NCI-H1694 treated with DMSO at 0.1 percent for 48 hours (cell line): ENCODE results near the gene COLEC12.

Source experiments
- DNase-seq: peaks from one replicate; lab custom pipeline; 2025; lab: John Stamatoyannopoulos, UW

Gene COLEC12

GRCh38 chr18:506264-506663, 5.8 kb upstream of the COLEC12 start:
- no peak for DNase-seq

DNA sequence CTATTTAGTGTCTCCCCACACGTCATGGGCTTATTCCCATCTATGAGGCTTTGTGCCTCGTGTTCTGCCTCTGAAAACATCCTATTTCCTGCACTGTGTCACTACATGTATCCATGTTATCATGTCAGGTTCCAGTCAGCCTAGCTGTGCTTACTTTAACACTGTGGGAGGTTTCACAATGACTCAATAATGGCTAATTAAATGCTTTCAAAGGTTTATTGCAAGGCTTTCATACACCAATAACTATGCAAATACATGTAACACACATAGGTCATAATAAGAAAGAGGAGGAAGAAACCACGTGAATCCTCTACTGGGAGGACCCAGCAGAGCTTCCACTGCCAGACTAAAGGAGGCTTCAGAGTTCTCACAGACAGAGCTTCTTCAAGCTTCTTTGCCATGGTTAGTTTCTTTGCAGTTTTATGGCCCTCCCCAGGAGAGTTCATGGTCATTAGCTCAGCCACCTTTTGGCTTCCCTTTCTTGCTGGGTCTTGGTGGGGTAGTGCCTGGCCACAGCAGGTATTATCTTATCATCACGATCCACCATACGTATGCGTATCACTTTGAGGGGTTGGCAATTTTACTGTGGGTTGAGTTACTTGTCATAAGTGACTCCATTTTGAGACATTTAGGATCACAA, 5.1 kb upstream of the COLEC12 start:
- DNase-seq = no peak

- no peak for DNase-seq
Observed at GRCh38 chr18:501406-501714, 859 bp upstream of the COLEC12 start.

DNA sequence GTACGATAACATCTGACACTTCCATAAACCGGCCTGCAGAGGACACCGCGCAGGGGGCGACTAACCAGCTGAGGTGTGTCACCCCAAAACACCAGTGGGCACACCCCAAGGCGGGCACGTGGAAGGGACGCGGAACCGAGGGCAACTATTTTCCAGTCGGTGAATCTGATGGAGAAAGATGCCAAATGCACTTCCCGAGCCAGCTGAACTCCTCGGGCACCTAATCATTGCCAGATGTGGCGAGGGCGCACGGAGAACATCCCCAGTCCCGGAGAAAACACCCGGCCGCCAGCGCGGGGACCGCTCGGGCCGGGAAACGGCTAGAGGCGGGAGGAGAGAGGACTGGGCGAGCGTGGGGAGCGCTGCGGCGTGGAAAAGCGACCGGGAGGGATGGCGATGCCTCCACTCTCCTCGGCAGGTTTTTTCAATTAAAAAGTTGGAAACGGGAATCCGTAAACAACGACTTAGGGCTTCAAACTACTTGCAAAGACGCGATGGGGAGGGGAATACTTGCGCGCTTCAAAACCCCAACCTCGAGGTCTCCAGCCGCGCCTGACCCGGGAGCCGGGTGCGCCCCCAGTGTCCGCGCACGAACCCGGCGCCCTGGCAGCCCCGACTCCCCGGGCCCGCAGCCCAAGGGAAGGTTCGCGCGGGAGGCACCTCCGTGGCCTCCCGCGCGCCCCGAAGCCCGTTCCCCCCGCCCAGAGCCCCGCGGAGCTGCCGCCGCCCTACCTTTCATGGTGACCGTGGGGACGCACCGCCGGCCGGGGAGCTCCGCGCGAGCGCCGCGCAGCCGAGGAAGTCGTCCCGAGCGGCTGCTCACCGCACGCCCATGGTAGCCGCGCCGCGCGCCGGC, 497 bp downstream of the COLEC12 start:
- no peak for DNase-seq

- DNase-seq = no peak
Observed at GRCh38 chr18:498931-499775, 1.3 kb downstream of the COLEC12 start.

DNA sequence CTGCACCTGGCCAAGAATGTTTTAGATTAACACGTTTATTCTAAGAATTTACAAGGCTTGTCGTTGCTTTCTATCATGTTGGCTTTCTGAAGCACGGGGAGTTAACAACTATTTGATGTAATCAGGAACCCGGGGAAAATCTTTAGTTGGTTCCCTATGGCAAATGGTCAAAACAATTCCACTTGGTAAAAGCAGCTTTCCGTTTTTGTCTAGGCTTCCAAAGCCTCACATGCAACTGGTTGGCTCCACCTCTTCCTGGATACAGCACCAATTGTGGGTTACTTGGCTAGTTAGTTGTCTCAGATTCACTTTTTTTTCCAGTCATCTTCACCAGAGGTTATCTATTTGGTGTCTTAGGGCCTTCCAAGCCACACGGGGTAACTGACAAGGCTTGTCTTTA, 2.8 kb downstream of the COLEC12 start:
- no peak for DNase-seq

DNA sequence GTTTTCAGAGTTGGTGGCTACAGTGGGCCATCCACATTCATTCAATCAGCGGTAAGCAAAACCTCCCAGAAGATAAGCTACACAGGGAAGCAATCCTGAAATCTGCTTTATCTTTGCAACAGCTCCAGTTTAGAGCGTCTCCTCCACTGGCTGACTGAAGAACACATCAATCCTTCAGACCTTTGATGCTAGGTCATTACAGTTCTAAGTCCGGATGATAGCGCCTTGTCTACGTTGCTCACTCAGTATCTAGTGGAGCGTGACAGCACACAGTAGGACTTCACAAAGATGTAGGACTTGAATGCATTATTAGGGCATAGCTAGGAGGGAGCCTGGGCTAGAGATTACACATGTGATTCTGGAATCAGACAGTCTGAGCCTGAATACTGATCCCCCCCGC, 5.0 kb downstream of the COLEC12 start:
- no peak for DNase-seq

GRCh38 chr18:495017-495416, 5.5 kb downstream of the COLEC12 start:
- no peak for DNase-seq

DNA sequence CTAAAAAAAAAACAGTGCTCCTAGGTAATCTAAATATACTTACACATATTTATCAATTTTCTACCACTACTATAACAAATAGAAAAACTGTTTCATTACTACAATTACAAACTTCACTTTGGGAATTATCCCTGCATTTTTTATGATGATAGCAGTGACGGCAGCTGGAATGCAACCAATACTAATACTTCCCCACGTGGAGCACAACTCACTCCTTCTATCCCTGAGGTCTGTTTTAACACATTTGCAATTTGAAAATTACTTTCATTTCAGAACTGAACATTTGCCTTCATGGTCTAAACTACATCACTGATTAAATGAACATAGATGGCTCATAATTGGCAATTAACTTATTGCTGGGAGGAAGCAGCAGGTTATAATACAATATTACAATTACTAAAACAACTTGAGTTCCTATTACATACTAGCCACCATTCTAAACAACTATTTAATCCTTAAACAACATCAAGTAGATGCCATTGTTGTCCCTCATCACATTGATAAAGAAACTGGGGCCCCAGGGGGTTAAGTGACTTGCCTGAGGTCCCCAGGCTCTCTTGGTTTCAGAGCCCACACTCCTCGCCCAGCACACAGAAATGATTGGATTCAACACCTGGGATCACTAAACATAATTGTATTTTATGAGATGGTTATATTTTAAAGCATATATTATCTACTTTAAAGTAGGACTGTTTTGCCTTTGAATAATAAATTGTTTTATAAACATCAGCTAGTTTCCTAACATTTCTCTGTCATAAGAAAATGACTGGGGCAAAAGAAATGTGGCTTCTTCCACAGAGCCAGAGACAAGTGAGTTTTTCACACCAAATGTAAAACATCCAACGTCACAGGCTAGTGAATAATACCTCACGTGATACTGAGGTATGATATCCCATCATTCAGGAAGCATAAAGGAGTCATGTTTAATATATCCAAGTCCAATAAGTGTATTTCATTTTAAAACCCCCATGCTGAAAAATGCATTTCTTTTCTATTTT, 6.2 kb downstream of the COLEC12 start:
- DNase-seq = no peak

- DNase-seq = no peak
Observed at GRCh38 chr18:492451-492850, 8.1 kb downstream of the COLEC12 start.

GRCh38 chr18:490624-491023, 9.9 kb downstream of the COLEC12 start:
- no peak for DNase-seq

DNA sequence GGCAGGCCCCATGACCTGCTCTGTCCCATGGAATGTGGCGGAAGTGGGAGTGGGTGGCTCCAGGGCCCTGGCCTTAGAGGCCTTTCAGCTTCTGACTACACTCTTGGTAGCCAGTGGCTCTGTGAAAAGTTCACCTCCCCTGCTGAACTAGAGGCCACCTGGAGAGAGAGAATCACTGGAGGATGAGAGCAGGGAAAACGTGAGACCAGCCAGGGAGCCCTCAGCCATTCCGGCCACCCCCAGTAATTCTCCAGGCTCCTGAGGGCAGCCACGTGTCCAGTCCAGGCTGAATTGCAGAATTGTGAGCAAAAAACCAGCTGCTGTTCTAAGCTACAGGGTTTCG, 10.5 kb downstream of the COLEC12 start:
- no peak for DNase-seq

GRCh38 chr18:489244-490023, 11.1 kb downstream of the COLEC12 start:
- DNase-seq = no peak

GRCh38 chr18:486929-487740, 13.4 kb downstream of the COLEC12 start:
- DNase-seq = no peak

GRCh38 chr18:484749-485464, 15.6 kb downstream of the COLEC12 start:
- DNase-seq = no peak

DNA sequence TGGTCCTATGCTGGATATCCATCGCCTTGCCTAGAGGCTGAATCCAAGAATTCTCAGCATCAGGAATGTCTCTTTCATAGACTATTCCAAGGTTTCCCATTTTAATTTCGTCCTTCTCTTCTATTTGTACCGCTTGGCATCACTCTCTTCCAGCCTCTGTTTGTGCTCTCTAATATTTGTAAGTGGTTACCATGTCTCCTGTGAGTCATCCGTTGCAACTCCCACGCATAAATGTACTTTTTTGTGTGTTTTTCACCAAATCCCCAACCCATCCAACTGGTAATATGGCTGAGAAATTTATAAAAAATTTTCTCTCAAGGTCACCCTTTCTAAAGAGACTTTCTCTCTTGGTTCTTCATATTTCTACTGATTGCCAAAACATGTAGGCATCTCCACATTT, 21.8 kb downstream of the COLEC12 start:
- no peak for DNase-seq

DNA sequence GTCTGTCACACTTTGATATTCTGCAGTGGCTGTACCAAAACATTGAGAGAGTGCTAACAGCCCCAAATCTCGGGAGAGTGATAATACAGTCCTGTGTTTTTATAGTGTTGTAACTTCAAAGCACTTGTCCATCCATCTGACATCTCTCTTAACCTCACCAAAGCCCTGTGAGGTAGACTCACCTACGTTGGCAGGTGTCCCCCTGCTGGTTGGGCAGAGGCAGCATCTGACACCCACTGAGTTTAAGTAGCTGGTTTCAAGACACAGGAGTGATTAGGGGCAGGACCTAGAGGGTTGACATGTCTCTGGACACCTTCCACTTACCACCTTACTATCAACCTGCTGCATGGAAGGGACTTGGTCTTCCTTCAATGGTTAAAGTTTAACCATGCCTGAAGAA, 22.9 kb downstream of the COLEC12 start:
- no peak for DNase-seq

DNA sequence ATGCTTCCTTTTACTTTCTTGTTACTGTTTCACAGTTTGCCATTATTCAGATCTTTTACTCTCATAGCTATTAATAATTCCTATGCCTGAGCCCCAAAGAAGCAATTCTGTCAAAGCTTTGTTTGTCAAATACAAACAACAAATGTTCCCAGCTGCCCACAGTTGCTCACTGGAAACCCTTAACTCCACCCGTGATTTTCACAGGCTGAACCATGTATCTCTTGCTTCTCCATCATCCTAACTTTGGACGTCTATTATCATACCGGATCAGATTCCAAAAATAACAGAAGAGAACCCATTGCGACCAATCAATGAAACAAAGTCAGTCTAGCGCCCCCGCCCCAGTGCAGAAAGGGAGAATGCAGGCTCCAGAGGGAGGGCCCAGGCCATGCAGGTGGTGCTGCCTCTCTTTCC, 24.2 kb downstream of the COLEC12 start:
- no peak for DNase-seq
